Measurements from ENCODE around the gene CEP164. TPM values are rescaled to one million over a fixed set of nuclear protein-coding genes. Genes with fewer than 3 reads are reported as not detected.

The CEP164 gene
- total RNA-seq, 1 donor from 2014 or later = 36.1 TPM

- peaks cover 12% of the 10 kb centered on the region for H3K4me1 Mint-ChIP-seq (ENCODE audit: low read depth, unreplicated experiment)
- peaks cover 4% of the 10 kb centered on the region for H3K9me3 Mint-ChIP-seq (ENCODE audit: unreplicated experiment)
- DNase-seq (ENCODE audit: low read depth) (no peak), FAIRE-seq (no peak)
- Histone ChIP-seq H3K4me2 (ENCODE audit: low read length) (no peak overlapping the region), H3K4me3 (ENCODE audit: insufficient read depth, low read depth, low read length) (no peak overlapping the region), H3K27ac (ENCODE audit: low read depth, low read length) (no peak overlapping the region), H4K20me1 (ENCODE audit: insufficient read depth, low read length) (no peaks in the 10 kb centered on the region), H3K4me1 (ENCODE audit: insufficient read depth, low read length) (no peaks in the 10 kb centered on the region), H3K9me3 (ENCODE audit: insufficient read depth, low read depth, low read length) (no peaks in the 10 kb centered on the region), H3K9ac (ENCODE audit: low read length) (no peak overlapping the region), H3K79me2 (ENCODE audit: insufficient read depth, low read length) (no peaks in the 10 kb centered on the region), H3K36me3 (ENCODE audit: insufficient read depth, low read length) (no peaks in the 10 kb centered on the region), H2AFZ (ENCODE audit: low read depth, low read length) (no peak overlapping the region), H3K27me3 (ENCODE audit: insufficient read depth, low read length) (peaks cover 4% of the 10 kb centered on the region)
- peaks cover 46% of the 10 kb centered on the region for H3K27me3 Mint-ChIP-seq (ENCODE audit: low read depth, unreplicated experiment)
- no peak for TF ChIP-seq CTCF (IDR thresholded peaks at IDR 0.05; ENCODE audit: insufficient read depth, low read depth, low read length)
- no peak for TF ChIP-seq EZH2 (IDR thresholded peaks at IDR 0.05; ENCODE audit: insufficient read depth, low read length)
- H3K4me3 Mint-ChIP-seq (ENCODE audit: unreplicated experiment) = no peak overlapping the region
- H3K27ac Mint-ChIP-seq (ENCODE audit: unreplicated experiment) = no peak overlapping the region
- H3K36me3 Mint-ChIP-seq (ENCODE audit: low read depth, unreplicated experiment) = no peaks in the 10 kb centered on the region
These were observed 130.8 kb downstream of the CEP164 start for GRCh38 chr11:117458275-117459122.

GRCh38 chr11:117459123-117459978, 131.7 kb downstream of the CEP164 start:
- Histone ChIP-seq H3K4me1 (ENCODE audit: insufficient read depth, low read length) (no peaks in the 10 kb centered on the region), H3K4me2 (ENCODE audit: low read length) (no peak overlapping the region), H2AFZ (ENCODE audit: low read depth, low read length) (no peak overlapping the region), H4K20me1 (ENCODE audit: insufficient read depth, low read length) (no peaks in the 10 kb centered on the region), H3K4me3 (ENCODE audit: insufficient read depth, low read depth, low read length) (no peak overlapping the region), H3K27ac (ENCODE audit: low read depth, low read length) (no peak overlapping the region), H3K79me2 (ENCODE audit: insufficient read depth, low read length) (no peaks in the 10 kb centered on the region), H3K9ac (ENCODE audit: low read length) (no peak overlapping the region), H3K9me3 (ENCODE audit: insufficient read depth, low read depth, low read length) (no peaks in the 10 kb centered on the region), H3K27me3 (ENCODE audit: insufficient read depth, low read length) (peaks cover 4% of the 10 kb centered on the region), H3K36me3 (ENCODE audit: insufficient read depth, low read length) (no peaks in the 10 kb centered on the region)
- no peak for FAIRE-seq
- Mint-ChIP-seq H3K4me3 (ENCODE audit: unreplicated experiment) (no peak overlapping the region), H3K4me1 (ENCODE audit: low read depth, unreplicated experiment) (peaks cover 12% of the 10 kb centered on the region), H3K27ac (ENCODE audit: unreplicated experiment) (no peak overlapping the region), H3K9me3 (ENCODE audit: unreplicated experiment) (peaks cover under 1% of the 10 kb centered on the region), H3K27me3 (ENCODE audit: low read depth, unreplicated experiment) (peaks cover 53% of the 10 kb centered on the region), H3K36me3 (ENCODE audit: low read depth, unreplicated experiment) (no peaks in the 10 kb centered on the region)
- no peak for TF ChIP-seq EZH2 (IDR thresholded peaks at IDR 0.05; ENCODE audit: insufficient read depth, low read length)
- no peak for DNase-seq (ENCODE audit: low read depth)

GRCh38 chr11:117459979-117460300, 132.3 kb downstream of the CEP164 start:
- H3K4me3 ChIP-seq (ENCODE audit: insufficient read depth, low read depth, low read length) = no peak overlapping the region
- no peak for DNase-seq (ENCODE audit: low read depth)
- H3K36me3 ChIP-seq (ENCODE audit: insufficient read depth, low read length) = no peaks in the 10 kb centered on the region
- peaks cover 54% of the 10 kb centered on the region for H3K27me3 Mint-ChIP-seq (ENCODE audit: low read depth, unreplicated experiment)
- no peaks in the 10 kb centered on the region for H3K27me3 ChIP-seq (ENCODE audit: insufficient read depth, low read length)
- H3K9ac ChIP-seq (ENCODE audit: low read length) = no peak overlapping the region
- H4K20me1 ChIP-seq (ENCODE audit: insufficient read depth, low read length) = no peaks in the 10 kb centered on the region
- no peaks in the 10 kb centered on the region for H3K9me3 ChIP-seq (ENCODE audit: insufficient read depth, low read depth, low read length)
- no peaks in the 10 kb centered on the region for H3K4me1 ChIP-seq (ENCODE audit: insufficient read depth, low read length)
- H3K27ac ChIP-seq (ENCODE audit: low read depth, low read length) = no peak overlapping the region
- no peak for FAIRE-seq
- H3K79me2 ChIP-seq (ENCODE audit: insufficient read depth, low read length) = no peaks in the 10 kb centered on the region
- H3K4me1 Mint-ChIP-seq (ENCODE audit: low read depth, unreplicated experiment) = peaks cover 12% of the 10 kb centered on the region
- no peak overlapping the region for H3K27ac Mint-ChIP-seq (ENCODE audit: unreplicated experiment)
- H3K4me2 ChIP-seq (ENCODE audit: low read length) = no peak overlapping the region
- H3K36me3 Mint-ChIP-seq (ENCODE audit: low read depth, unreplicated experiment) = no peaks in the 10 kb centered on the region
- no peak overlapping the region for H3K4me3 Mint-ChIP-seq (ENCODE audit: unreplicated experiment)
- H3K9me3 Mint-ChIP-seq (ENCODE audit: unreplicated experiment) = no peaks in the 10 kb centered on the region
- no peak overlapping the region for H2AFZ ChIP-seq (ENCODE audit: low read depth, low read length)
- TF ChIP-seq CTCF (IDR thresholded peaks at IDR 0.05; ENCODE audit: insufficient read depth, low read depth, low read length) = no peak
- no peak for TF ChIP-seq EZH2 (IDR thresholded peaks at IDR 0.05; ENCODE audit: insufficient read depth, low read length)

Measured in astrocyte (in vitro differentiated cells and primary cell).